GM12875 (cell line): ENCODE data around the gene GLT6D1.

Experiments used
- H3K4me3 ChIP-seq: one replicate; pipeline ENCODE4 v1.5.1; 2011; ENCODE audit warnings: low read depth, low read length, control low read depth
- CTCF ChIP-seq: IDR thresholded peaks from 2 replicates; pipeline ENCODE4 v1.5.1; 2011; ENCODE audit warnings: low read depth, mild to moderate bottlenecking, control low read depth, inconsistent platforms, low read length, moderate library complexity, borderline replicate concordance; ENCODE audit not compliant: insufficient read depth

GLT6D1 gene

GRCh38 chr9:135664801-135665794, 25.8 kb upstream of the GLT6D1 start:
- TF ChIP-seq CTCF = no peak
- H3K4me3 ChIP-seq = no peak overlapping the region

- no peak for TF ChIP-seq CTCF
Measured at GRCh38 chr9:135664266-135664665, 24.9 kb upstream of the GLT6D1 start.

GRCh38 chr9:135663857-135664256, 24.5 kb upstream of the GLT6D1 start:
- TF ChIP-seq CTCF = no peak
- no peak overlapping the region for H3K4me3 ChIP-seq

More at GRCh38 chr9:135664266-135664665, 24.9 kb upstream of the GLT6D1 start:
- H3K4me3 ChIP-seq = no peak overlapping the region

- H3K4me3 ChIP-seq = no peak overlapping the region
- no peak for TF ChIP-seq CTCF
Measured at GRCh38 chr9:135663451-135663770, 24.1 kb upstream of the GLT6D1 start.

- no peak within 1 kb of the TSS for H3K4me3 ChIP-seq
- no peak for TF ChIP-seq CTCF
Measured at GRCh38 chr9:135662758-135663450, 23.6 kb upstream of the GLT6D1 start, which contains the start of gene LCN9. TSS of gene LCN9 (plus strand) at chr9:135663309. CDS start at chr9:135663322, 13 bp downstream.

- TF ChIP-seq CTCF = no peak
- no peak overlapping the region for H3K4me3 ChIP-seq
Measured at GRCh38 chr9:135661816-135662560, 22.6 kb upstream of the GLT6D1 start.
